Measurements from ENCODE around the gene HS6ST2.
"Not testable (repeated sequence)": the region's sequence is repeated elsewhere in the genome, so short reads cannot be mapped to it uniquely, and the experiment has no call there.

HS6ST2 gene

DNA sequence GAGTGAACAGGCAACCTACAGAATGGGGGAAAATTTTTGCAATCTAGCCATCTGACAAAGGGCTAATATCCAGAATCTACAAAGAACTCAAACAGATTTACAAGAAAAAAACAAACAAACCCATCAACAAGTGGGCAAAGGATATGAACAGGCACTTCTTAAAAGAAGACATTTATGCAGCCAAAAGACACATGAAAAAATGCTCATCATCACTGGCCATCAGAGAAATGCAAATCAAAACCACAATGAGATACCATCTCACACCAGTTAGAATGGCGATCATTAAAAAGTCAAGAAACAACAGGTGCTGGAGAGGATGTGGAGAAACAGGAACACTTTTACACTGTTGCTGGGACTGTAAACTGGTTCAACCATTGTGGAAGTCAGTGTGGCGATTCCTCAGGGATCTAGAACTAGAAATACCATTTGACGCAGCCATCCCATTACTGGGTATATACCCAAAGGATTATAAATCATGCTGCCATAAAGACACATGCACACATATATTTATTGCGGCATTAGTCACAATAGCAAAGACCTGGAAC lies 13.3 kb downstream of the HS6ST2 start:
- in situ Hi-C loops (cut with HindIII; ENCODE audit: low sequenced_read_pairs) = not testable (repeated sequence)

DNA sequence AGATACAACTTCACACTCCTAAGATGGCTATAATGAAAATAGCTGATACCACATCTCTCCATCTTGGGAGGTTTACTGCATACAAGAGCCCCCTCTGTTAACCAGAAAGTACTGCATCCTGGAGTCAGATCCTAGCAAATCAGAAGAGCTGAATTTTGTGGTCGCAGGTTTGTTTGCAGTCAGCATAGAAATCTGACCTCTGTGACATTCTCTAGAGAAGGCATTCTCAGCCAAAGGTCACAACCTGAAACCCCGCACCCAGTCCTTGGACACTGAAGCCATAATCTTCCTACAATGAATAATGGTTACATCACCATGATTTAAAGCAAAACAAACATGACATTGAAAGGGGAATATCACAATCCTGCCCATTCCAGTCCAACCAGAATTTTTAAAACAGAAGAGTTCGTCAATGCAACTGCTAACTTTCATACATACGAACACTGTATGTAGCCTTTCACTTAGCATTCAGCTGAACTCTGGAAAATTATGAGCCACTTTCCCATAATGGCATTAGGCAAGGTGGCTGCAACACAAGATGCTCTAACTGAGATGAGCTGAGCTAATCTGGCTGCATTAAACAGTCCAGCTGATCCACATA lies 17.6 kb downstream of the HS6ST2 start:
- in situ Hi-C loops (cut with HindIII; ENCODE audit: low sequenced_read_pairs) = no loop called here

DNA sequence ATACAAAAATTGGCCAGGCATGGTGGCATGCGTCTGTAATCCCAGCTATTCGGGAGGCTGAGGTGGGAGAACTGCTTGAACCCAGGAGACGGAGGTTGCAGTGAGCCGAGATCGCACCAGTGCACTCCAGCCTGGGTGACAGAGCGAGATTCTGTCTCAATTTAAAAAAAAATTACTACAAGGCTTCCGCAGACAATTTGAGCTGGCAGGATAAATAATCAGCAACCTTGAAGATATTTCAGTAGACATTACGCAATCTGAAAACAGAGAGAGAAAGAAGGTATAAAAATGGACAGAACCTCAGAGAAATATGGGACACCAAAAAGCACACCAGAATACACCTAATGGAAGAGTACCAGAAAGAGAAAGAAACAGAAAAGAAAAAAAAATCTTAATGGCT lies 25.3 kb downstream of the HS6ST2 start:
- in situ Hi-C loops (cut with HindIII; ENCODE audit: low sequenced_read_pairs) = no loop called here

DNA sequence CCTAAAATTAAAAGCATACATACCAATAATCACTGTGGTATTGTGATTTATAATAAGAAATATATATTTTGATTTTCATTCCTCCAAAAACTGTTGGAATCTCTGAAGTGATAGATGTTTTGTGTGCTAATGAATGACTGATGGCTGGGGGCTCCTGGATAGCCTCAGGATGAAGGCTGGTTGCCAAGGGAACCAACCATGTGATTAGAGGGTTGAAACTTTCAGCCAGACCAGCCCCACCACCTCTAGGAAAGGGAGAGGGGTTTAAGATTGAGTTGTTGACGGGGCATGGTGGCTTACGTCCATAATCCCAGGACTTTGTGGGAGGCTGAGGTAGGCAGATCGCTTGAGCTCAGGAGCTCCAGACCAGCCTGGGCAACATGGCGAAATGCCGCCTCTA lies 34.0 kb downstream of the HS6ST2 start:
- in situ Hi-C loops (cut with HindIII; ENCODE audit: low sequenced_read_pairs) = no loop called here

DNA sequence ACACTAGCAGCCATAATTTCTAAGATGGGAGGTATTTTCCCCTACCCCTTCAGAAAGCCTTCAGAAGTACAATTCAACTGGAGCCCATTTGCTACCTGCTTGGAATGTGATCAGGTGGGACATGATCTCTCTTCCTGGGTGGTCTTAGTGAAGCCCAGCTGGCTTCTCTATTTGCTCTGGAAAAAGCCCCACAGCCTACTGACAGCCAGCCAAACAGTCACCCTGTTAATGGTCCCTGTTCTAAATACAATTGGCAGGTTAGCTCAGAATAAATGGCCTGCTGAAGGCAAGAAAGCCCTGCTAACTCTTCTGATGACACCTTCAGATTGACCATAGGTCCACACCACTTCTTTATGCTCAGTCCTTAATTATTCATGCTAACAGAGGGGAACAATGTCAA lies 39.9 kb downstream of the HS6ST2 start:
- in situ Hi-C loops (cut with HindIII; ENCODE audit: low sequenced_read_pairs) = no loop called here

DNA sequence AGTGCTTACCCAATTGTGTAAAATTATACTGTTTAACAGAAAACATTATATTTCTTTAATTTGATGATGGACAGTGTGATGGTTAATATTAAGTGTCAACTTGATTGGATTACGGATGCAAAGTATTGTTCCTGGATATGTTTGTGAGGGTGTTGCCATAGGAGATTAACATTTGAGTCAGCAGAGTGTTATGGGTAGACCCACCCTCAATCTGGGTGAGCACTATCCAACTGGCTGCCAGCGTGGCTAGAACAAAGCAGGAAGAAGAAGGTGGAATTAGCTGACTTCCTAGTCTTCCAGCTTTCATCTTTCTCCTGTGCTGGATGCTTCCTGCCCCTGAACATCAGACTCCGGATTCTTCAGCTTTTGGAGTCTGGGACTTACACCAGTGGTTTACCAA lies 42.1 kb downstream of the HS6ST2 start:
- in situ Hi-C loops (cut with HindIII; ENCODE audit: low sequenced_read_pairs) = no loop called here

DNA sequence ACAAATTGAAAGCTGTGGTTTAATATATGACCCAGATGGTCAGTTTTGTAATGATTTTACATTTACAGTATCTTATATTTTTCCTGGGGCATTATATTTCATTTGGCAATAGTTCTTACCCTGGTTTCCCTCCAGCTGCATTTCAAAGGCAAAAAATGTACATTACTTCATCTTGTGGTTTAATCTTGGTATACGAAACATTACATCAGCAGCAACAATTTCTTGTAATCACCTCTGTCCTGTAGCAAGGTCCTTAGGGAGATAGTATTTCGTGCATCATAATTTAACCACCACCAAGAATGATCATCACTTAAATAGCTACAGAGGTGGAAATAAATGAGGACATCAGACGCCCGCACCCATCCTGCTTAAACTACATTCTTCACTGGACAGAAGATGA lies 48.8 kb downstream of the HS6ST2 start:
- in situ Hi-C loops (cut with HindIII; ENCODE audit: low sequenced_read_pairs) = no loop called here

DNA sequence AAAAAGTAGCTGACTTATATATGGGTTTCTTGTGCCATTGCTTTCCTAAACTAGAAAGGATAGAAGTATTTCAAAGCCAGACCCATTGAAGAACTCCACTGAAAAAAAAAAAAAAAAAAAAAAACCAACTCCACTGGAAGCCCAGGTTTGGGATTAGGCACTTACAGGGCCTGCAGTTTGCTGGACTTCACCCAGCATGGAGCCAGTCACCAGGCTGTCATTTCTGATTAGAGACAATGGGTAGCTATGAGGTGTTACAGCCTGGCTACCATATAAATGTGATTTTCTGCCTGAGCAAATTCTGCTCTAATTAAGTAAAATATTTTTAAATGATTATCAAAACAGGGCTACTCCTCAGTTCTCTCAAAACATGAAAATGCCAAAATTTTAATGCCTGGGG lies 49.5 kb downstream of the HS6ST2 start:
- in situ Hi-C loops (cut with HindIII; ENCODE audit: low sequenced_read_pairs) = no loop called here

DNA sequence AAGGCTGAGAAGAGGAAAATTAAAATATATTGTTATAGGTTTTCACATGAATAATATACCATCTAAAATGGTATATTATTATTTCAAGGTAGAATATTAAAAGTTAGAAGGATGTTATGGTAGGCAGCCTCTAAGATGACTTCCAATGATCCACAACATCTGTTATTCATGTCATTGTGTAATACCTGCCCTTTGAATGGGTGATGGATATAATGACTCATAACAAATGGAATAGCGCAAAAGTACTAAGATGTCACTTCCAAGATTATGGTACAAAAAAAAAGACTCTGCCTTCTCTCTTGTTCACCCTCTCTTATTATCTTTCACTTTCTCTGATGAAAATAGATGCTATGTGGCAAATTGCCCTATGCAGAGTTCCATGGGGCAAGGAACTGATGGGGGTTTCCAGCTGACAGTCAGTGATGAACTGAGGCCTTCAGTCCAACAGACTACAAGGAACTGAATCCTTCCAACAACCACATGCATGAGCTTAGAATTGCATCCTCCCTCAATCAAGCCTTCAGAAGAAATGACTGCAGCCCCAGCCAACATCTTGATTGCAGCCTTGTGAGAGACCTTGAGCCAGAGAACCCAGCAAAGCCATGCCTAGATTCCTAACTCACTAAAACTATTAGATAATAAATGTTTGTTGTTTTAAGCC lies 57.7 kb downstream of the HS6ST2 start:
- in situ Hi-C loops (cut with HindIII; ENCODE audit: low sequenced_read_pairs) = no loop called here

DNA sequence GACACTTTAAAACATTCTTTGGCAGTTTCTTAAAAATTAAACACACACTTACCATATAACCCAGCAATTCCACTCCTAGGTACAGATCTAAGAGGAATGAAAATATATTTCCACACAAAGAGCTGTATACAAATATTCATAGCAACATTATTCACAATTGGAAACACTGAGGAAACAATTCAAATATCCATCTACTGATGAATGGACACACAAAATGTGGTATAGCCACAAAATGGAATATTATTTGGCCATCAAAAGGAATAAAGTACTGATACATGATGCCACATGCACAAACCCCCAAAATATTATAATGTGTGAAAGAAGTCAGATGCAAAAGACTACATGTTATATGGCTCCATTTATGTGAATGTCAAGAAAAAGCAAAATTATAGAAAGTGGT lies 70.9 kb downstream of the HS6ST2 start:
- in situ Hi-C loops (cut with HindIII; ENCODE audit: low sequenced_read_pairs) = no loop called here

DNA sequence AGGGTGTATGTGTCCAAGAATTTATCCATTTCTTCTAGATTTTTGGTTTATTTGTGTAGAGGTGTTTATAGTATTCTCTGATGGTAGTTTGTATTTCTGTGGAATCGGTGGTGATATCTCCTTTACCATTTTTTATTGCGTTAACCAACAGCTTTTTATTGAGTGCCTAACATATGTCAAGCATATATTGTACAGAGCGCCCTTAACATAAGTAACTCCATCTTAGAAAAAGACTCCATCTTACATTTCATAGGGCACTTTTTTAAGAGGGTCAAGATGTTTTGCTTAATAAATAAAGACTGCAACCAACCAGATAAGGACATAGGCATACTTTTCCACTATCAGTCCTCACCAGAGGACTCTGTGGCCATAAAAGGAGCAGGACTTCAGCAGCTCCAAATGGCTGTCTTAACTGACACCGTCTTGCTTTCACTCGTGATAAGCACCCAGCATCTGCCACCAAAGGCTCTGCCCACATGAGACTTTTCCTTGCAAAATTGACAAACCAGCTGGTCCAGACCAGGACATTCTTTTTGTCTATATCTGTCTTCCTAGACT lies 75.0 kb downstream of the HS6ST2 start:
- in situ Hi-C loops (cut with HindIII; ENCODE audit: low sequenced_read_pairs) = no loop called here

DNA sequence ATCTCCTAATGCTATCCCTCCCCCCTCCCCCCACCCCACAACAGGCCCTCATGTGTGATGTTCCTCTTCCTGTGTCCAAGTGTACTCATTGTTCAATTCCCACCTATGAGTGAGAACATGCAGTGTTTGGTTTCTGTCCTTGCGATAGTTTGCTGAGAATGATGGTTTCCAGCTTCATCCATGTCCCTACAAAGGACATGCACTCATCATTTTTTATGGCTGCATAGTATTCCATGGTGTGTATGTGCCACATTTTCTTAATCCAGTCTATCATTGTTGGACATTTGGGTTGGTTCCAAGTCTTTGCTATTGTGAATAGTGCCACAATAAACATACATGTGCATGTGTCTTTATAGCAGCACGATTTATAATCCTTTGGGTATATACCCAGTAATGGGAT lies 77.7 kb downstream of the HS6ST2 start:
- in situ Hi-C loops (cut with HindIII; ENCODE audit: low sequenced_read_pairs) = not testable (repeated sequence)

DNA sequence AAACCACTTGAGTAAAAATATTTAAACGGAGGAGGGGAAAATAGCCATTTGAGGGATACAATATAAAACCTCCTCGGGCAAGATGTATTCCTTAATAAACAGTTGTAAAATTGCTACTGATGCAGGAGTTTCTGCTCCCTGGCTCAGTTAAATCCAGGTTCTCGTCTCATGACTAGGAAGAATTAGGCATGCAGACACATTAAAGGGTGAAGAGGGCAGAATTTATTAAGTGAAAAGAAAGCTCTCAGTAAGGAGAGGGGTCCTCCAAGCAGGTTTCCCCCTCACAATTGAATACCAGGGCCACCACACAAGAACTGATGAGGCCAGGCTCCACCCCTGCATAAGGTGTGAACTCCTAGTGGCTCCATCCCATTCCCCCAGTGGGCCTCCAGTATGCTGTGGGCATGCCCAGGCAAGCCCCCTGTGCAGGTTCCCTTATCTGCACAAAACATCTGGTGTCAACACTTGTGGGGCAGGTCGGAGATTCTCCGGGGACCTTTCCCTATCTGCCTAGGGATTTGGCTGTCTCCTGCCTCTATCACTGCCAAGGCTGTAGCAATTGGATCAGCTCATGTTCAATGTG lies 80.4 kb downstream of the HS6ST2 start:
- in situ Hi-C loops (cut with HindIII; ENCODE audit: low sequenced_read_pairs) = no loop called here

DNA sequence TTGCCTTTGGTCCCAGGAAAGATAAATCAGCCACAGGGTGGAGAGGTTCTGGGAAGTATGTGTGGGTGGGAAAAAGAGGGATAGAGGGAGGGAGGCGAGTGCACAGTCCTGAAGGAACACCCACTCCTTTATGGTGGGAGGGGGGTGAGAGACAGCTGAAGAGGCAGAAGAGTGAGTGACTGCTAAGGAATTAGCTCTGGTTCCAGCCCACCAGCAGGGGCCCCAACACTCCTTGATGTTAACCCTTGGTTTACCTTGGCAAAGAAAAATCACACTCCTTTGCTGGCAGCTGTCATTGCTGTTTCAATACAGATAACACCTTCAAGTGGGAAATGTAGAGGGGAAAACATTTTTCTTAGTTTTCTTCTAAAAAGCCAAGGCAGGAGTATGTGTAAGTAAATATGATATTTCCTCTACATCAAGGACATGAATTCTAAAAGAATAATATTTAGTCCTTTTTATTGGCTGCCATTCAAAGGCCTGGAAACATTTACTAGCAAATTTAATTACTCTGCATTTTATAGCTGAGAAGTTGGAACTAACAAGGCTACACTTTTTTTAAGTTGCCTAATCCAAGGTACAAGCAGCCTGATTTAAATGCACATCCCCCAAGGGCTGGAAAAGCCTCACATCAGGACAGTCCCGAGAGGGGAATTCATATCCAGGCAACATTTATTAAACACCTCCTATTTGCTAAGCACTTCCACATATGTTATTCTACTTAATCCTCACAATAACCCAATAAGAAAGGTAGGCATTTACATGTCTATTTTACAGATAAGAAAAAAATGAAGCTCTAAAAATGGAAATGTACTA lies 81.7 kb downstream of the HS6ST2 start:
- in situ Hi-C loops (cut with HindIII; ENCODE audit: low sequenced_read_pairs) = no loop called here

DNA sequence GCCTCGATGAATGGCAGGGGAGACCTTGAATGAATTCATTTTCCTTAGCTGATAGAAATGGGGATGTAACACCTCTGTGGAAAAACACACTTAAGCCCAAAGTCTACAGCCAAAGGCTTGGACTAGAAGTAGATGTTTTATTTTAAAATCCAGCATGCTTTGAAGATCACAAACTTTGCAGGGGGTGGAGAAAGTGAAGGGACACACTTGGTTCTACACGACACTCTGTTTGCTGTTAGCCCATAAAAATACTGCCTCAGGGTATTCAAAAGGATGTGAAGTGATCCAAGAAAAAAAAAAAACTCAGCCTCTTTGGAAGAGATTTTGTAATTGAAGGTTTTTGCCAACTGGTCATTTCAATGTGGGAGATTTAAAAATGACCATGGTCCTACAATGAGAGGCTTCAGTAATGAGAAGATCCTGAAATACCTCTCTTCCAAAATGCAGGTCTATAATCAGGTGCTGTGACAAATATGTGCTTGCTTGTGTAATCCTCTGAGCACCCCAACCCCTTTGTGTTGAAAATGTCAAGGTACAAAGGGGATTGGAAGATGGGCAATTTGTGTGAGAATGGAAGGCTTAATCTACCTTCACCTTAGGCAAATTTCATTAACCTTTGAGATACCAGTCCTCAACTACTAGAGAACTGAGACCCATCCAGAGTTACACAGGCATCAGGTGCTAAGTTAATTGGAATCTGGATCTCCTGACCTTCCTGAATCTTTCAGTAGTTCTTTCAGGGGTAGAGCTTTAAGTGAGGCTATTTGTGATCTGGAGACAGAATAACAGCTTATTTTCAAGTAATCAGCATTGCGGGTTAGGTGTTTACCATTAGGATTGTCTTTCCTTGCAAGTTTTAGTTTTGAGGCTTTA lies 82.5 kb downstream of the HS6ST2 start:
- in situ Hi-C loops (cut with HindIII; ENCODE audit: low sequenced_read_pairs) = no loop called here

DNA sequence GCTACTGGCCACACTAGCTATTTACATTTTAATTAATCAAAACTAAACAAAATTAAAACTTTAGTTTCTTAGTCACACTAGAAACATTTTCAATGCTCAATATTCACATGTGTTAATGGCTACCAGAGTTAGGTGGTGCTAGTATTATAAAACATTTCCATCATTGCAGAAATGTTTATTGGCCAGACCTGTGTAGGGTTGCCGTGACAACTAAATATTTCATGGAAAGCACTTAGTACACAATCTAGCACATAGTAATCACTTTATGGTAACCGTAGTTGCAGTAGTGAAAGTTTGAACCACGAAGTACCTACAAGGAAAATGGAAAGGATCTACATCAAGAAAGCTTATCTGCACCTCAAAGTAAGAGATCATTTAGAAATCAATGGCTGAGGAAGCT lies 95.9 kb downstream of the HS6ST2 start:
- in situ Hi-C loops (cut with HindIII; ENCODE audit: low sequenced_read_pairs) = no loop called here

DNA sequence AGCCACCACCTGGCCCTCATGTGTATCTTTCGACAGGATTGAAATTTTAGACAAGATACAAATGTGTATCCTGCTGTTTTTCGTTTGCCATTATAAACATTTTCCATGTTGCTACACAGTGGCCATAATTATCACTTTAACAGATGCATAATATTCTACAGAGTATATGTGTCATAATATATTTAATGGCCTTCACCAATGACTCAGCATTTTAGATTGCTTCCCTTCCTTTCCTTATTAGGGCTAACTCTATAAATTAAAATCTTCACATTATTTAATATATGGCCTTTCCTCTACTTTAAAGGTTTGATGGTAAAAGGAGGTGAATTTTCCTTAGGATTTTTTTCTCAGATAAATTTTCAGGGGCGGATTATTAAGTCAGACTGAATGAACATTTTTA lies 97.4 kb downstream of the HS6ST2 start:
- in situ Hi-C loops (cut with HindIII; ENCODE audit: low sequenced_read_pairs) = no loop called here

DNA sequence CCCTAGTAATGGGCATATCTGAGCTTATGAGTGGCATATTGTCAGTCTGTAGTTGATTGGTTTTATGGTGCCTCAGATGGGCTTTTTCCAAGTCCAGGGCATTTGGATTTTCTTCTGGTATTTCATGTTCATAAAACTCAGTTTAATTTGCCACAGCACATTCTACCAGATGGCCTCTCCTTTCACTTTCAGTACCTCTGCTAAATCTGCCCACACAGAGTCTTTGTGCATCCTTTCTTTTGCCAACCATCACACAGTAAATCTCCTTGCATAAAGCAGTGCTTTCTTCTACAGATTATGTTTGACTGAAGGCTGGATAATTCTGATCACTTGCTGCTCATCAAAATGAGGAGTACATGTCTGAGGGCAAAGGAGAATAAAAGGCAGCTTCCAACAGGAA lies 98.2 kb downstream of the HS6ST2 start:
- in situ Hi-C loops (cut with HindIII; ENCODE audit: low sequenced_read_pairs) = no loop called here

DNA sequence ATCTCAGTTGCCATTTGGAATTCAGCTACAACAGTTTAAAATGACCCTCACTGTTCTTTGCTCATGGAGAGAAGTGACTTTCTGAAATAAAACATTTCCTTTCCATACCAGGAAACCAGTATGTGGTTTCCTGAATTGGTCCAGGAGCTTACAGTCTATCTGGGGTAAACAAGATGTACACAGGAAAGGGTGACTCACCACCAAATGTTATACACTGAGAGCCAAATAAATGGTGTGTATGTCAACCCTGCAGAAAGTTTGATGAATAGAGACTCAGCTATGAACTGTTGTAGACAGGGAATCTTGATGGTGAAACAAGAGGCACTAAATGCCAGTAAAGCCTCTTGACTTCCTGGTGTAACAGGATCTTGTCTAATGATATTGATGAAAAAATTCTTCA lies 100.4 kb downstream of the HS6ST2 start:
- in situ Hi-C loops (cut with HindIII; ENCODE audit: low sequenced_read_pairs) = no loop called here

DNA sequence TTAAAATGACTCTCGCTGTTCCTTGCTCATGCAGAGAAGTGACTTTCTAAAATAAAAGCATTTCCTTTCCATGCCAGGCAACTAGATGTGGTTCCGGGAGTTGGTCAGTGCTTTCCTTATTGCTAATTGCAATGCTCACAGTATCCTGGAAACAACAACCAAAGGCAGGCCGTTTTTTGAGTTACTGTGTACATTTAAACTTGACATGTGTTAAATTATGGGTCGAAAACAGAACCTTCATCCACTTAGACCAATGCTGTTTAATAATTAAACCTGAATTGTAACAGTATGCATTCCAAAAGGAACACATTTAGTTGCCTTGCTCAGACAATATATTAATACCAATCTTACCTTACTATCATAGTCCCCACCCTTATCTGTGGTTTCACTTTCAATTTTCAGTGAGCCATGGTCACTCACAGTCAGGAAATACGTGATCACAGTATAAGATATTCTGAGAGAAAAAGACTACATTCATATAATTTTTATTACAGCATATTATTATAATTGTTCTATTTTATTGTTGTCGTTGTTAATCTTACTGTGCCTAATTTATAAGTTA lies 102.6 kb downstream of the HS6ST2 start:
- in situ Hi-C loops (cut with HindIII; ENCODE audit: low sequenced_read_pairs) = no loop called here

Measured in endothelial cell of hepatic sinusoid (primary cell).